LNCaP clone FGC (cell line): ENCODE data around the gene SP5.

ENCODE experiments used
- DNase-seq: peaks from one replicate; pipeline ENCODE4 v3.0.0-alpha.2; 2011; ENCODE audit warnings: low read depth
- H3K4me3 ChIP-seq: 2 replicates; pipeline ENCODE4 v1.5.1; 2011; ENCODE audit warnings: mild to moderate bottlenecking, low read depth, low read length, control low read depth
- CTCF ChIP-seq: IDR thresholded peaks from 2 replicates; pipeline ENCODE4 v1.5.1; 2012; ENCODE audit warnings: mild to moderate bottlenecking; ENCODE audit not compliant: control insufficient read depth, insufficient read depth; ENCODE audit errors: extremely low read depth

Gene SP5

GRCh38 chr2:170679607-170680079, 35.5 kb upstream of the SP5 start:
- TF ChIP-seq CTCF = no peak
- peak overlapping the region; percentile 7; the same call in 1 of the 2 replicates for H3K4me3 ChIP-seq

GRCh38 chr2:170680172-170680941, 34.8 kb upstream of the SP5 start:
- H3K4me3 ChIP-seq = no peak overlapping the region
- DNase-seq = no peak

More at GRCh38 chr2:170679607-170680079, 35.5 kb upstream of the SP5 start:
- peak; percentile 66 for DNase-seq

GRCh38 chr2:170681311-170681710, 33.8 kb upstream of the SP5 start:
- no peak overlapping the region for H3K4me3 ChIP-seq
- no peak for TF ChIP-seq CTCF
- DNase-seq = no peak

More at GRCh38 chr2:170680172-170680941, 34.8 kb upstream of the SP5 start:
- no peak for TF ChIP-seq CTCF

- TF ChIP-seq CTCF = no peak
- H3K4me3 ChIP-seq = no peak overlapping the region
- no peak for DNase-seq
Observed at GRCh38 chr2:170685591-170685990, 29.5 kb upstream of the SP5 start.

- DNase-seq = no peak
- TF ChIP-seq CTCF = no peak
Observed at GRCh38 chr2:170689481-170689880, 25.7 kb upstream of the SP5 start.

GRCh38 chr2:170690640-170691039, 24.5 kb upstream of the SP5 start:
- no peak overlapping the region for H3K4me3 ChIP-seq
- TF ChIP-seq CTCF = no peak
- DNase-seq = no peak

More at GRCh38 chr2:170689481-170689880, 25.7 kb upstream of the SP5 start:
- H3K4me3 ChIP-seq = no peak overlapping the region
